CD4-positive, alpha-beta T cell treated with Interferon gamma for 1 hour (primary cell): ENCODE data around the gene SIRT7.

ENCODE experiments used
- DNase-seq: peaks from one replicate; pipeline ENCODE4 v3.0.0-alpha.2; 2020

SIRT7 gene

DNA sequence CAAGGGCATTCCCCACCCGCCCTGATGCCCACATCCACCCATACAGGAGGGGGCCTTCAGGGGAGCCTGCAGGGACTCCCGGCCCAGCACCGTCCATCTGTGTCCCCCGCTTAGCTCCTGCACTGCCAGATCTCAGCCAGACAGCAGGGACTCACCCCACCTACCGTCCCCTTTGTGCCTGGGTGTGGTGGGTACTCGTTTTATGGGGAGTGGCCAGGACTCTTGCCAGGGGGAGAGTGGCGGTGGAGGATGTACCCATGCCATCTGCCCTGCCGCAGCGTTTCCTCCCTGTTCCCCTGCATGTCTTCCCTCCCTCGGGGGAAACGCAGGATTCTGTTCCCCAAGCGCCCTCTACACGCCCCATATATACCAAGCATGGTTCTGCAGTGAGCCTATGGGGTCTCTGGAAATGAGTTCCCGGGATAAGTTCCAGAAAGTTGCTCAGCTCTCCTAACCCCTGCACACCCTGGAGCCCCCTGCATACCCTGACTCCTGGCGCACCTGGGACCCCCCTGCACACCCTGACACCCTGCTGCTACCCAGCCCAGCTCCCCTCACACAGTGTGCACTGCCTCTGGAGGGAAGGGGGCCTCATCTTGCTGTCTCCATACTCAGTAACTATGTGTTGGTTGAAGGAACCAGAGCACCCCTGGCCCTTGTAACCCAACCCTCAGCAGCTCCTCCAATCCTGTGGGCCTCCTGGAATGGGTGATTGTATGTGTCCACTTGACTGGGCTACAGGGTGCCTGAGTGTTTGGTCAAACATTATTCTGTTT, 13.8 kb upstream of the SIRT7 start:
- DNase-seq: no peak

DNA sequence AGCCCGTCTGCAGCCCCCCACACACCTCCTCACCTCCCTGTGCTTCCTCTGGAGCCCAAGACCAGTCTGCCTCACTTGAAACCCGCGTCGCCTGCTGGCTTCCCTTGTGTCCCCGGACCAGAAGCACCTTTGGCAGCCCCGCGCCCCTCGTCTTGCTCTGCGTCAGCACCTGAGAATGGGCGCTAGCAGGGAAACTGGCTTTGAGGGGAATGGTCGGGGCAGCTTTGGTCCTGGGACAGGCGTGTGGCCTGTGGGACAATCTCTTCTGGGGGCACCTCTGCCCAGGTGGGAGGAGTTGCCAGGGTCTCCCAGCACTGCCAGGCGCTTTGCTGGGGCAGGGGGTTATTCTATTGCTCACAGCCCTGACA, 13.2 kb upstream of the SIRT7 start:
- no peak for DNase-seq

DNA sequence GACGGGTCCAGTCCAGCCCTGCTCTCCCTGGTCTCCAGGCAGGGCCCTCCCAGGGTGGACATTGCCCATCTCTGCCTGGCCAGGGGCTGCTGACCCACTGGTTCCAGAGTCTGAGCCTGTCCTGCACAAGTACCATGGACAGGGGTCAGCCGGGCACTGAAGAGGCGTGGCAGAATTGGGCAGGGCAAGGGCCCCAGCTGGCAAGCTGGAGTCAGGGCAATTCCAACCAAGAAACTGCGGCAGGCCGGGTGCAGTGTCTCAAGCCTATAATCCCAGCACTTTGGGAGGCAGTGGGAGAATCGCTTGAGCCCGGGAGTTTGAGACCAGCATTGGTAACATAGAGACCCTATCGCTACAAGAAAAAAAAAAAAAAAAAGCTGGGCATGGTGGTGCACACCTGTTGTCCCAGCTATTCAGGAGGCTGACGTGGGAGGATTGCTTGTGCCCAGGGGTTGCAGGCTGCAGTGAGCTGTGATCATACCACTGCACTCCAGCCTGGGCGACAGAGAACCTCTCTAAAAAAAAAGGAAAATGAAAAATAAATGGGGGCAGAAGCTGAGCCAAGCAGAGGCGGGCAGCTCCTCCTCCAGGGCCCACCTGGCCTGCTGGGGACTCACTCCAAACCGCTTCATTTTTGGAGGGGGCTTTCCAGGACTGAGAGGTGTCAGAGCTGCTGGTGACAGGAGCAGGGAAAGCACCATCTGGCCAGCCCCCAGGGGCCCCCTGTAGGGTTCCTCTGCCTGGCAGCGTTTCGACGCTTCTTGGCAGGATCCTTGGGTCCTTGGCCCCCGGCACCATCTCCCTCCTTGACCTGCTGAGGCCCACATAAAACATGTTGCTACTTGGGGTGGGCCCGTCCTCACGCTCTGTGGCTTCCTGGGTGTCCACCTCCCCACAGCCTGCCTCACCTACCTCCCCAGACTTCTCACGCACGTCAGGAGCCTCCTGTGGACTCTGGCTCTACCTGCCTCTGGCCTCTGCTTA, 12.5 kb upstream of the SIRT7 start:
- DNase-seq: no peak

DNA sequence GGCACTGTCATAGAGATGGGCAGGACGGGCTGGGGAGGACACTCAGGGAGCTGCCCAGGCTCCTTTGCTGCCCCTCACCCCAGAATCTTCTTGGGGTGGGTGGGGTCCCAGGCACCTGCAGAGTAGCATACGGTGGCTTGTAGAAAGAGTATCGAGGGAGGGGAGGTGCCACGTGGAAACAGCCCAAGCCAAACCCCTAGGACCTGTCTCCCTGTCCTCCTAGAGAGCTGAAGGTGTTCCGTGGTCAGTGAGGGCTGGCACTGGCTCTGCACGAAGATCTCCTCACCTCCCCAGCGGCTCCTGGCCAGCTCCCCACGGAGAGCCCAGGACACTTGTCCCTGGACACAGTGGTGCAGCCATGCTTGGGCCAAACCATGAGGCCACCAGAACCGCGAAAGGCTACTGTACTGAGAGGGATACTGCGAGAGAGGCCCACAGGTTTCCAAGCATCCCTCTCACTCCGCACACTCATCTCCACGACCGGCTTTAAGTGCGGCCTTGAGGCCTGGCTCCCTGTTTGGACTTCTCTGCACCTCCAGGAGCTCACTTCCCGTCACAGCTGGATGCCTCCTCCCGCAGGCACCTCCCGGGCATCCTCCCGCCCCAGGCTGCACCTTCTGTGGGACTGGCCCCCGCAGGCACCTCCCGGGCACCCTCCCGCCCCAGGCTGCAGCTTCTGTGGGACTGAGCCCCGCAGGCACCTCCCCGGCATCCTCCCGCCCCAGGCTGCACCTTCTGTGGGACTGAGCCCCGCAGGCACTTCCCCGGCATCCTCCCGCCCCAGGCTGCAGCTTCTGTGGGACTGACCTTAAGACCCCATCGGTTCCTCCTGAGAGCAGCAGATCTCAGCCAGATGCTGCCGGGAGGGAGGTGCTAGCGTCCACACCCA, 11.5 kb upstream of the SIRT7 start:
- no peak for DNase-seq

DNA sequence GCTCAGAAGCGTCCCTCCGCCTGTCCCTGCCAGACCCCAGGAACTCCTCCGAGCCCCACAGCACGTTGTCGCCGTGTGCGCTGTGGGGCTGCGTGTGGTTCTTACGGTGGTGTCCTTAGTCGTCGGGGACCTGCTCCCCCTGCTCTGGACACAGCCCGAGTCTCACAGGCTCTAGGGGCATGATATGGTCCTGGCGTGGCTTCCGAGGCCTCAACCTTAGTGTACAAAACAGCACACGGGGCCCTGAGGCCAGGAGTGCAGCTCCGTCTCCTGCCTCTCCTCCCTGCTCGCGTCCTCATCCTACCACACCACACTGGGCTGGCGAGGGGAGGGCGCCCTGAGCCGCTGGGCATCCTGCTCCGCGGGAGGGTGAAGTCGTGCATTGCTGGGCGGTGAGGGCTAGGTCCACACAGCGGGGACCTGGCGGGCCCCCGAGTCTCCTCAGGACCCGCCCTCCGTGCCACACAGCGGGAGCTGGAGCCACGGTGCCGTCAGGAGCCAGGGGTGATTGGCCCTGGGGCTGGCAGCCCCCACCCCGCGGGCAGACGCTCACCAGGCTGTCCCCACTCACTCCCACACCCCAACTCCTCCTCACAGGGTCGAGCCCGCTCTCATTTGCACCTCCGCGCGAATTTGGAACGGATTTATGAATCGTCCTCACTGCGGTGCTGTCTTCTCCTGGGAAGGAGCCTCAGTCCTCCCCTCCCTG, 10.7 kb upstream of the SIRT7 start:
- no peak for DNase-seq

DNA sequence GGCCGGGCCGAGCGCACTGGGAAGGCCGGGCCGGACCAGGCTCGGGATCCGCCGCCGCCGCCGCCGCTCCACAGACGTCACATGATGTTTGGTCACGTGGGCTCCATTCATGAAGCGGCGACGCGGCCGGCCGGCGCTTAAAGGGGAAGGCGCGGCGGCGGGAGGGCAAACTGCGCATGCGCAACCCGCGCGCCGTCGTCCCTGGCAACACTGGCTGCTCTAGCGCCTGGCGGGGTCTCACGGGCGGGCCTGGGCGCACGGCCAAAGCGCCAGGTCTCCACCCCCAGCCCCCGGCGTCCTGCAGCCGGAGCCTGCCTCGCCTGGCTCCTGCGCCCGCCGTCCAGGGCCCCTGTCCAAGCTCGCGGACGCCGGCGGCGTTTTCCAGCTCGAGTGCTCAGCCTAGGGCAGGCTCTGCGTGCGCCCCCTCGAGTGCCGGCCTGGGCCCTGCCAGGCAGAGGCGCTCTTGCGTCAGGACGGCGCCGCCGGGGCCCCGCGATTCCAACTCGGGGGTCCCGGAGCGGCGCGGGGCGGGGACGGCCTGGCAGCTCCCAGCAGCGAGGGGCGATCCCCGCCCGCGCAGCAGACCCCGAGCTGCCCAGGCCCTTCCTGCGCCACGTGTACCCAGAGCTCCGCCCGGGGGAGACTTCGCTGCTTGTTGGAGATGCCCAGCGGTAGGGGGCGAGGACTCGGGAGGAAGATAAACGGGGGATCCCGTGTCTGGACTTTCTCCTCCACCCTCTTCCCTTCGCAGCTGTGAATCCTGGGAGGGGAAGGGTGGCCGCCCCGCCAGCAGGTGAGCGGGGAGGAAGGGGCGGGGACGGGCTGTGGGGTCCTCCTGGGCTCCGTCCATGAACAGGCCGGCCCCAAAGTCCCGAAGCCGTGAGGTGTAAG, 9.9 kb upstream of the SIRT7 start, which contains the start of gene MAFG:
Gene MAFG (minus strand): TSS at position 83 of the 891 bp plus-strand sequence. CDS start 4,550 bp downstream, outside the sequence.
- peak; percentile 90 for DNase-seq

DNA sequence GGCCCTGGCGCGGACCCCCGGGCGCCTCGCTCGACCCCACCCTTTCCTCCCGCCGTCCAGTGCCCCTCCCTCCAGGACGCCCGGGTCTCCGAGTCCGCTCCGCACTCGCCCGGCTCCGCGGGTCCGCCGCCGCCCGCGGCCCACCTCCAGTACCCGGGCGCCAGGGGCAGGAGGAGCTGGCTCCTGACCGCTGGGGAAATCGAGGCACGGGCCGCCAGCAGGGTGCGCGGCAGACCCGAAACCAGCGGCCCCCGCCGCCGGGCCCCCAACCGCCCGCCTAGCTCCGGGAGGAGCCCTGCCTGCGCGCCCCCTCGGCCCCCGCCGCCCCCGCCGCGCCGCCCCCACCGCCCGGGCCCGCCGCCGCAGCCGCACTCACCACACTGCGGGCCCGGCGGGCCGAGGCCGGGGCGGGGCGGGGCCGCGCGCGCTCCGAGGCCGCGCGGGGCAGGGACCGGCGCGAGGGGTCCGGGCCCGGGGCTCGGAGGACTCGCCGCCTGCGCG, 9.2 kb upstream of the SIRT7 start:
- DNase-seq: no peak

DNA sequence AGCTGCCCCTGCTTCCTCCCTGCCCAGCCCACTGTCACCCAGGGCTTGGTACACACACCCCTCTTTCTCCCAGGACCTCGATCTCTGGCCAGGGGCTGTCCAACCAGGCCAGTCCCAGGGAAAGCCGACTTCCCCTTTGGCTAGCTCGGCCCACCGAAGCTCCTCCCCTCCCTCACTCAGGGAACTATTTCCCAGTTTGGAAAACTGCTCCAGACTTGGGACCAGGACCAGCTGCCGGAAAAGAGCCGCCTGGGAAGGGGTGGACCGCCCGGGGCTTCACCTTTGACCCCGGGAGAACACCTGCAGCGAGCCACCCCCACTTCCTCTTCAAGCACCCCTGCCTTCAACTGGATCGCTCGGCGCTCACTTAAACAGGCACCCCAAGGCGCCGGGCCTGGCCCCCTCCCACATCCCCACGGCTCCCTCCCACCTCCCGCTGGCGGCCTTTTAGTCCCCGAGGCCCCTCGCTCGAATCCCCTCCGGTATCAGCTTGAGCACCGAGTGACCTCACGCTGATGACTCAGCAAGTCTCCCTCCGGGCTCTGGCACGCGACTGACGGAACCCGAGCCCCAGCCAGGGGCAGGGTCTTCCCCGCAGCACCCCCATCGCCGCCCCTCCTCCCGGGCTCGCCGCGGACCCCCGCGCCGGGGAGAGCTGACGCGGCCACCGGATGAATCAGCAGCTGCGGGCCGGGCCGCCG, 8.6 kb upstream of the SIRT7 start:
- peak; percentile 61 for DNase-seq

DNA sequence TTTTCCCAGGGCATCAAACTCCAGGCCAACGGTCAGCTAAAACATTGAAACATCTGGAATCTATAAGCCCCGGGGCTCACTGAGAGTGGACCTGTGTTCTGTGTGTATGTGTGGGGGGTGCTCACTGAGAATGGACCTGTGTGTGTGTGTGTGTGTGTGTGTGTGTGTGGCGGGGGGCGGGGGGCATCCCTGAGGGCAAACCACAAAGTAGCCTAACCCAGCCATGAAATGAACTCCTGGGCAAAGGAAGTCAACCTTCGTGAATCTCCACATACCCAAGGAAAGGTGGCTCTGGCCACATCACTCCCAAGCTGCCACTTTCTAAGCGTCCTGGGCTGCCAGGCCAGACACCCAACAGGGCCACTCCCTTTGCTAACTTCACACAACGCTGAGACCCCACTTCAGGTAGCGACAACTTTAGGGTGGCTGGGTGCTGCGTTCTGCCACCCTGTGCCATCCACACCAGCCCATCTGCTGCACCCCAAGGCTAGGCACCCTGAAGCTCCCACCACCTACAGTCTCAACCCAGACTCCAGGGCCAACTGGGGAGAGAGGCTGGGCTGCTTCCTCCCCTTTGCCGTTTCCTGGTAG, 8.0 kb upstream of the SIRT7 start:
- no peak for DNase-seq

DNA sequence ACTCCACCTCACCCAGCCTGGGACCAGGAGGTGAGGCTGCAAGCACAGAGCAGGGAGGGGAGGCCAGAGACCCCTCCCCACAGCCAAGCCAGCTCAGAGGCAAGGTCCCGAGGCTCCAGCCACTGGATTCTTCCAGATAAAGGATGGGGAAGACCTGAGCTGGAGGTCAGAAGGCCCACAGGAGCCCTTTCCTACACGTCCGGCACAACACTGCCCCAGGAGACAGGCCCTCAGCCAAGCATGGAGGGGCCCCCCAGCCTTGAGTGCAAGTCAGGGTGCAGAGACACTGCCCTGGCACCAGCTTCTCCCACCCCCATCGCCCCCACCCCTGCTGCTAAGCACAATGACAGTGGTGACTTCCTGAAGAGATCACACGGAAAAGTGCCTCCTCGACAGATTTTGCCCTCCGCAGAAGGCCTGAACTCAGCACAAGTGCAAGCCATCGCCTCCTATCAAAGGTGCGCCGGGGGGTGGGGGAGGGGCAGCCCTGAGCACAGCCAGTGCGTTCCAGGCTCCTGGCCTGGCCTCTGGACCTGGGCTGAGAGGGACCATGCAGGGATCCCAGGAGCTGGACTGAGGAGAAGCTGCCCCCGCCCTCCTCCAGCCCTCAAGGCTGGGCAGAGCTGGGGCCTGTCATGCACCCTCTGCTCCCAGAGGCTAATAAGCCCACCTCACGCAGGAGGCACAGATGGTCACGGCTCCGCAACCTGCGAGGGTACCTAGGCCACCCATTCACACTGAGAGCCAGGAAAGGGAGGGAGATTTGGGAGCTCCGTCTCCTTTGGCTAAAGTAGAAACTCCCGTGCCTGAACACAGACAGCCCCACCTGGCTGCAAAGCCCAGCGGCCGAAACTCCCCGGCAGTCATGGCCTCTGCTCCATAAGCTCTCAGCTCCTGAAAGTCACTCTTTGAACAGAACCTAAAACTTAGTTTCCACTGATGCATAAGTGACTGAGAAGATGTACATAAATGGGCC, 6.9 kb upstream of the SIRT7 start:
- no peak for DNase-seq

DNA sequence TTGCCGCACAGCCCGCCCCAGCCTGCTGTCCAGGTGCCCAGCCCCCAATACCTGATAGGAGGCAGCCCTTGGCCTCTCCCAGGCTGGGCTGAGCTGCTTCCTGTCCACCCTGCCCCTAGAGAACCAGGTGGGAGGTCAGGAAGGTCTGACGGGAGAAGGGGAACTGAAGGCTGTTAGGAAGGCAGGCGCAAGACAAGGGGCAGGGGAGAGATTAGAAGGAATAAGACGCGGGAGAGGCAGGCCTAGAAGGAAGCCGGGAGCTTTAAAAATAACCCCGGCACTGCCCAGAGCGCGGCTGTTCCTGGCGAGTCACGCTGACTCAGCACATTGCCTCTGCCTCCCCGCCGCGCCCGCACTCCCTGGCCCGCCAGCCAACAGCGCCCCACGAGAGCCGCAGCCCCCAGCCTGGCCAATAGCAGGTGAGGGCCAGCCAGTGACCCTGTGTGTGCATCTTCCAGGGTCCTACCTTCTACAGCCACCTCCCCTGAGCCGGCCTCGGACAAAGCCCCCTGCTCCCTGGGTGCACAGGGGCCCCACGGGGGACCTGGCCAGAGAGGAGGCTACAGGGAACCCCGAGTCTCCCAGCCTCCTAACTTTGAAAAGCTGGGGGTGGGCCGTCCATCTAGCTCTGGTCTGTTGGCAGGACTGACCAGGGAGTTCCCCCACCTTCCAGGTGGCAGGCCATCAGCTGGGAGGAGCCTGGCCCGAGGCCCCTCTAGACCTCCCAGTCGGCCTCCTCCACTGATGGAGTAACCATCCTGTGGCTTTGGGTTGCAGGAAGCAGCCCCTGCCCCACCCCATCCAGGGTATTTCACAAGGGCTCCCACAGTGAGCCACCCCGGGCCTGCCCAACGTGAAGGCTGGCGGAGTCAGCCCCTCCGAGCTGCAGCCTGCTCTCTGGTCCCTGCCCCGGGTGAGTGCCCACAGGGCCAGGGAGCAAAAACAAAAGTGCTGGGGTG, 5.6 kb upstream of the SIRT7 start:
- peak; percentile 51 for DNase-seq

DNA sequence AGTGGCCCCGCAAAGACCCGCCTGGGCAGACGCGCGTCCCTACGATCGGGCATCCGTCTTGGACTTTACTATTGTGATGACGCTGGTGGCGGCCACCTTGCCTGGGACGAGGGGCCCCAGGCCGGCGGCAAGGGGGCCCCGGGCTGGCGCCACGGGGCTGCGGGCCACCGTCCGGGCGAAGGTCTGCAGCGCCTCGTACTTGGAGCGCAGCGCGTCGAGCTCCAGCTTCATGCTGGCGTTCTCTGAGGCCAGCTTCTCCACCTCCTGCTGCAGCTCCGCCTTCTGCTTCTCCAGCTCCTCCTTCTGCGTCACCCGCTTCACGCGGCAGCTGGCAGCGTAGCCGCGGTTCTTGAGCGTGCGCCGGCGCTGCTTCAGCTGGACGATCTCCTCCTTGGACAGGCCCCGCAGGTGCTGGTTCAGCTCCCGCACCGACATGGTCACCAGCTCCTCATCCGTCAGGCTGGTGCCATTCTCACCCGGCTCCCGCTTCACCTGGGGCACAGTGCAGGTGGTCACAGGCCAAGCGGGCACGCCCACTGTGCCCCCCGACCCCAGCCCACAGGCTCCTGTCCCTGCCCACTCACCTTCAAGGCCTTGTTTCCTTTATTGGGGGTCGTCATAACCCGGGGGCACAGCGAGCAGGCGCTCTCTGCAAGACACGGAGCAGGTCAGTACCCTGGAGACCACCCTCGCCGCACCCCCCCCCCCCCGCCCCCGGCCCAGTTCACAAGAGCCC, 4.8 kb upstream of the SIRT7 start:
- no peak for DNase-seq

DNA sequence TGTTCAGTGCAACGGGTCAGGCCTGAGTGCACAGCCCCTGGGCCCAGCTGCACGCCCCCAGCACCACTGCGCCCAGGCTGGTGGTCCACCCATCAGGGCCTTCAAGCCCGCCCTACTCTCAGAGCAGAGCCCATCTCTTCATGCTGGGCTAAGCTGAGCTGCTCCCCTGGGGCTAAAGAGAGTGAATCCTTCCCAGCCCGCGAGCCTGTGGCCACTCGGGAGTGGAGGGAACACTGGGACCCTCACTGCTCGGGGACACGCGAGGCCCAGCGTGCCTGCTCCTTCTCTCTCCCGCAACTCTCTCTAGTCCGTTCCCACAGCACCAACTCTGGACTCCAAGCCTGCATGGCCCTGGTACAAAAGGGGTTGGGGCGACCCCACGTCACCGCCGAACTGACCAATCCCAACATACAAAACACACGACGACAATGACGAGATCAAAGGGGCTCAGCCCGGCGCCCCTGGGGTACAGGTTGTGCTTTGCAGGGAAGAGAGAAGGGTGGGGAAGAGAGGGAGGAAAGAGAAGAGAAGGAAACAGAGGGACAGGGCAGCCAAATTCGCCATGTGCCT, 4.1 kb upstream of the SIRT7 start:
- DNase-seq: no peak

DNA sequence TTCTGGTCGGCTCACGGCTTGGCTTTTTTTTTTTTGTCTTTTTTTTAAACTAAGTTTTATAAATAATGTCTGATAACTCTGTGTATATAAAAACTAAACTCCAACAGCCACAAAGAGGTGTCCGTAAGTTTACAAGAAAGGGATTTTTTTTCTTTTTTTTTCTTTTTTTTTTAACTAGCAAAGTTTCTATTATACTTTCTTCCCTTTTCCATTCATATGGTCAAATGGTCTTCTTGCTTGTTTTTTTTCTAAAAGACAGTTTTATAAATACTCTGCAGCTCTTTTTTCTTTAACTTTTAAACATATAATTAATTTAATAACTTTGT, 3.5 kb upstream of the SIRT7 start:
- no peak for DNase-seq

DNA sequence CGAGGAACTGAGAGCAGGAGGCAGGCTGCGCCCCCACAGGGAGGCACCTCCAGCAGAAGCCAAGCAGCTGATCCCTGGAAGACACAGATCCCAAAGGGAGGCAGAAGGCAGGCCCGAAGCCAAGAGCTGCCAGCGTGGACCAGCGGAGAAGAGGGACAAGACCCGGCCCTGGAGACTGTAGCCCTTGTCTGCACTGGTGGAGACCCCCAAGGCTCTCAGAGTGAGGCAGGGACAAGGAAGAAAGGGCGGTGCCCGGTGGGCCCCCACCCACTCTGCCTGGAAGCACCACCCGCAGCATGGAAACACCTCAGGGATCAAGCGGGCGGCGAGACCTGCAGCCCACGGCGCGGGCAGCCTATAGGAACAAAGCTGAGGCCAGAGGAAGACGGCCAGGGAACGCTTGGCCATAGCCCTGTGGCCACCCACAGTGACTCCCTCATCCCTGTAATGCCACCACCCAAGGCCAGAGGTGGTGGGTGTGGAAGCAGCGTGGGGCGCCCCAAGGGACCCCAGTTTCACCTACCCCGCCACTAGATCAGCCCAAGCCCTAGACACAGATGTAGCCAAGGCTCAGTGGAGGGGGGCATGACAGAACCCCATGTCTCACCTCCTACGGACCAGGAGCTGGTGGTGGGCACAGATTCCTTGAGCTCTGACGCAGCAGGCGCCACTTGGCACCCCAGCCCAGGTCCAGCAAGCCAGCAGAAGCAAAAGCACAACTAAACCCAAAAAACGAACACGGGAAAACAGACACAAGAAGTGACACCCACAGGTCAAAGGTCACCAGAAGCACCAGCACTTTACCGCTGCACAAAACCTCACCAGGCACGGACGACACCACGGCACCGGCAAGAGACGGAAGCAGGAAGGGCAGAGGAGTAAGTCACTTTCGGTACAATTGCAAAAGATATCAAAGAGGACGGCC, 2.9 kb upstream of the SIRT7 start:
- no peak for DNase-seq
